SKM-1 (cell line): Measurements from ENCODE around the gene PIAS4.

Source experiments
- DNase-seq: peaks from one replicate; lab custom pipeline; 2025; ENCODE audit not compliant: unreplicated experiment; lab: John Stamatoyannopoulos, UW

PIAS4 gene

DNA sequence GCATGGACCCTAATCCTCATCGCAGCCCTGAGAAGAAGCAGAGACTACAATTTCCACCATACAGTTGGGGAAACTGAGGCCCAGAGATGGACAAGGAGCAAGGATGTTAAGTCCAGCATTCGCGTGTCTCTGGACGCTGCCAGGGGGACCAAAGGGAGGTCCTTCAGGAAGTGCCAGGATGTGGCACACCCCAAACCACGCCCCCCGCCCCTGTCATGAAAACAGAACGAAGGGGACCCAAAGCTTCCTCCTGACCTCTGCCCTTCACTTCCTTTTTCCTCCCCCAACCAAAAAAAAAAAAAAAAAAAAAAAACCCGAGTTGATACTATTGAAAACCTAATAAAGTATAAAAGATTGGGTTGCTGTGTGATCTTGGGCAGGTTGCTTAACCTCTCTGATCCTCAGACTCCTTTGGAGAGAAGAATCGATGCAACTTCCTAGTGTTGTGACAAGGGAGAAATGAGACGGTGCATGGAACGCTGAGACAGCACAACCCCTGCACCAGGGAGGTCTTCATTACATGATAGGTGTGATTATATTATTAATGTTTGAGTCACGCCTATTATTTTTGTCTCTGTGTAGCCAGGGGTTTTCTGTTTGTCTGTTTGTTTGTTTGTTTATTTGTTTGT, 61.9 kb downstream of the PIAS4 start:
- no peak for DNase-seq

DNA sequence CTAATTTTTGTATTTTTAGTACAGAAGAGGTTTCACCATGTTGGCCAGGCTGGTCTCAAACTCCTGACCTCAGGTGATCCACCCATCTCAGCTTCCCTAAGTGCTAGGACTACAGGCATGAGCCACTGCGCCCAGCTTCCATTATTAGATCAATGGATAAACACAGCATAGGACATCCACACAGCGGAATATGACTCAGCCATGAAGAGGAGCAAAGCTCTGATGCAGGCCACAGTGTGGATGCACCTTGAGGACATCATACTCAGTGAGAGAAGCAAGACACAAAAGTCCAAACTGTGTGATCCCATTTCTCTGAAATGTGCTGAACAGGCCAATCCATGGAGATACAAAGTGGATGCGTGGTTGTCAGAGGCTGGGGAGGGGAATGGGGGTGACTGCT, 64.1 kb downstream of the PIAS4 start:
- no peak for DNase-seq

DNA sequence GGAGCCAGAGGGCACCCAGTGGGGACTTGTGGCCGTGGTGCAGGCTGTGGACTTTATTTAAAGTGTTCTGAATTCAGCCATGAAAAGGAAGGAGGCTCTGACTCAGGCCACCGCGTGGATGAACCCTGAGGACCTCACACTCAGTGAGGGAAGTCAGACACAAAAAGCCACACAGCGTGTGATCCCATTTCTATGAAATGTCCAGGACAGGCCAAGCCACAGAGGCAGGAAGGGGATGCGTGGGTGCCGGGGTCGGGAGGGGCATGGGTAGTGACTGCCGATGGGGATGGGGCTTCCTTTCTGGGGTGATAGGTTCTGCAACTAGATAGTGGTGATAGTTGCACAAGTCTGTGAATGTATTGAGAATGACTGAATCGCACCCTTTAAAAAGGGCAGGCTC, 67.8 kb downstream of the PIAS4 start:
- no peak for DNase-seq

DNA sequence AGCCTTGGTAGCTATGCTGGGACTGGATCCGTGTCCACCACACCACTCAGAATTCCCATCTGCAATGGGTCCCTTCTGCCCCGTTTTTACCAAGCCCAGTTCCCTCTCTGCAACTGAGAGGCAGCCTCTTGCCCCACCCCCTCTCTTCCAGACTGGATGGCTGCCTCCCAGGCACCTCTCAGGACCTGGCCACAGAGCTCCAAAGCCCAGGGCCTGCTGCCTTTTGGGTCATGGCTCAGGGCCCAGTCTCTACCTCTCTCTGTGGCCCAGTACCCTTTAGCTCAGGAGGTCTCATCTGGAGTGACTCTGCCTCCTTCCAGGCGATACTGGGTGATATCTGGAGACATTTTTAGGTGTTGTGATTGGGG, 69.5 kb downstream of the PIAS4 start:
- DNase-seq: no peak

DNA sequence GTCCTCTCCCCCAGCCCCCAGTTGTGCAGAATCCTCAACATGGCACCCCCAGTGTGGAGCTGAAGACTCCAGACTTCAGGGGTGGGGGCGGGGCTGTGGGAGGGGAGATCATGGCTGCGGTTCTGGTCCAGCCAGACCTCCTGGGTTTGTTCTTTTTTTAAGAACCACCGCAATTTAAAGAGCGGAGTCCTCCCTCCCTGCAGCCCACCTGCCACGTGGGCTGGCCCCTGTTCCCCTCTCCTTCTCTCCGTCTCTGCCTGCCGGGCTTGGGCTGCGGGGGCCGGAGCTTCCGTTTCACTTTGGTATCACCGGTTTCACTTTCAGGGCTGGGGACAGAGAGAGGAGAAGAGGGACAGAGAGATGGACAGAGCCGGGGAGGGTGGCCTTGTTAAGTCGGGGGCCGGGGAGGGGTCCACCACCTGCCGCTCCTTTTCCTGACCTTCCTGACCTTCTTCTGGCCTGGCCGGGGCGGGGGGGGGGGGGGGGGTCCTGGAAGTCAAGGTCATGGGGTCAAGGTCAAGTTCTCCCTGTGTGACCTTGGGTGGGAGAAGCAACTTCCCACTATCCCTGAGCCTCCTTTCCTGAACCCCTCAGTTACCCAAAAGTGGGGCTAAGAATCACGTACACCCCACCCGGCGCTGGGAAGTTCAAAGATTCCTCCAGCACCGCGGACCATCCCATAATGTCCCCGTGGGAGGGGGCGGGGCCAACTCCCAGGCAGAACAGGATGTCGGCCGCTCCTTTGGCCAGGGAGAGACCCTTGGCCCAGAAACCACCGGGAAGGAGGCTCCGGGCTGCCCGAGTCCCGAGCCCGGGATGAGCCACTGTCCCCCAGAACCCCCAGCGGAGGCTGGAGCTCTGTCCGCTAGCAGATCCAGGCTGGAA, 70.5 kb downstream of the PIAS4 start:
- no peak for DNase-seq

DNA sequence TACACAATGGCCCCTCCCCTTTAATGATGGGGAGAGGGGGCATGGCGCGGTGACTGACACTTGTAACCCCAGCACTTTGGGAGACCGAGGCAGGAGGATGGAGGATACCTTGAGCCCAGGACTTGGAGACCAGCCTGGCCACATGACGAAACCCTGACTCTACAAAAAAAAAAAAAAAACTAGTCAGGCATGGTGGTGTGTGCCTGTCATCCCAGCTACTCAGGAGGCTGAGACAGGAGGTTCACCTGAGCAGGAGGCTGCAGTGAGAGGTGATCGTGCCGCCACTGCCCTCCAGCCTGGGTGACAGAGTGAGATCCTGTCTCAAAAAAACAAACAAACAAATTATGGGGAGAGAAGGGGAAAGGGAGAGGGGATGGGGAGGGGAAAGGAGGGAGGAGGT, 72.9 kb downstream of the PIAS4 start:
- no peak for DNase-seq

DNA sequence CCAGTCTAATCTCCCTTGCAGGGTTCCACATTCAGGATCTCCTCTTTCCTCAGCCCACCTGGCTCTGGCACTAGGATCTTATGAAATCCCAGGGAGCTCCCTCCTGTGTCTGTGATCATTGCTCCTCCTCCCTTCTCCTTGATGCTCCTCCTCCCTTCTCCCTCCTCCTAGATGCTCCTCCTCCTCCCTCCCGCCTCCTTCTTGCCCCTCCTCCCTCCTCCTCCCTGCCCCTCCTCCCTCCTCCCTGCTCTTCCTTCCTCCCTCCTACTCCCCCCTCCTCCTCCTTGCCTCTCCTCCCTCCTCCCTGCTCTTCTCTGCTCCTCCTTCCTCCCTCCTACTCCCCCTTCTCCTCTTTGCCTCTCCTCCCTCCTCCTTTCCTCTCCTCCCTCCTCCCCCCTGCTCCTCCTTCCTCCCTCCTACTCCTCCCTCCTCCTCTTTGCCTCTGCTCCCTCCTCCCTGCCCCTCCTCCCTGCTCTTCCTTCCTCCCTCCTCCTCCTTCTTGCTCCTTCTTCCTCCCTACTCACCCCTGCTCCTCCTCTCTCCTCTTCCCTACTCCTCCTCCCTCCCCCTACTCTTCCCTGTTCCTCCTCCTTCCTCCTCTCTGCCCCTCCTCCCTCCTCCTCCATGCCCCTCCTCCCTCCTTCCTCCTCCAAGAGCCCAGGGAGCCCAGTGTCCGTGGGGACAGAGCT, 74.0 kb downstream of the PIAS4 start:
- no peak for DNase-seq

DNA sequence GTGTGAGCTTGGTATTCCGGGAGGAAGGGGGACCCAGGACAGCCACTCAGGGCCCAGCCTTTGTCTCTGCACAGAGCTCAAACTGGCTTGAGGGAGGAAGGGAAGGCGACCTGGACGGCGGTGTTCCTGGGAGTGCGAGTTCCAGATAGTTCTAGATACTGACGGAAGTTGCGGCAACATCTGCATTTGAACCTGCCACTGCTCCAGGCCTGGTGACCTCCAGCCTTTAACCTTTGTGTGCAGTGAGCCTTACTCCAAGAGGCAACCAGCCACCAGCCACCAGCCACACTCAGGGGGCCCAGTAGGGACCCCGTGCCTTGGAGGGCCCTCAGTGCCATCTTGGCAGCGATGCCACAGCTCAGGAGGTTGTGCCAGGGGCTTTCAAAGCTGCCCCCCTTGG, 74.6 kb downstream of the PIAS4 start:
- no peak for DNase-seq

DNA sequence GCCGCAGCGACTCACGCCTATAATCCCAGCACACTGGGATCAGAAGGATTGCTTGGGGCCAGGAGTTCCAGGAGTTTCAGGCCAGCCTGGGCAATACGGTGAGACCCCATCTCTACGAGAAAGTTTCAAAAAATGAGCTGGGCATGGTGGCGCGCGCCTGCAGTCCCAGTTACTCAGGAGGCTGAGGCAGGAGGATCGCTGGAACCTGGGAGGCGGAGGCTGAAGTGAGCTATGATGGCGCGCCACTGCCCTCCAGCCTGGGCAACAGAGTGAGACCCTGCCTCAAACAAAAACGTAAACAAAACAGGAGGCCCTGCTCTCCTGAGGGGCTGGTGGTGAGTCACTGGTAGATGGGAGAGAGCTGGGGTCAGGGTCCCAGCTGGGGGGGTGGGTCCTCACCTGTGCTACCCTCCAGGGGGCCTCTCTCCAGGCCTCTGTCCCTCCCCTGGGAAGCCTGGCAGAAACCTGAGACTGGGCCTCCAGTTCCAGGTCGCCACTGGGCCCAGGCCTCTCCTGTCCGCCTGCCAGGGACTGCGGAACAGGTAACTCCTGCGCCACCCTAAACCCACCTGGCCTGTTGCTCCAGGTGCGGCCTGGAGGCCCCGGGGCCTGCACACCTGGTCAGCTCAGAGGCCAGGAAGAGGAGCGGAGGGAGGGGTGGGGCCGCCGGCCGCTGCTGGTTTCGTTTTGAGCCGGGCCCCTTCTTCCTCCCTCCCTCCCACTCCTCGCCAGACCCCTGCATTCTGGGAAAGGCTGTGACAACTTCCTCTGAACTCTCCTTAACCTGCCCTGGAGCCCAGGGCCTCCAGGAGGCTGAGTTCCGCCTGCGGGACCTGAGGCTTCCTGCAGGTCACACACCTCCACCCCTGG, 76.4 kb downstream of the PIAS4 start:
- peak; percentile 44 for DNase-seq

DNA sequence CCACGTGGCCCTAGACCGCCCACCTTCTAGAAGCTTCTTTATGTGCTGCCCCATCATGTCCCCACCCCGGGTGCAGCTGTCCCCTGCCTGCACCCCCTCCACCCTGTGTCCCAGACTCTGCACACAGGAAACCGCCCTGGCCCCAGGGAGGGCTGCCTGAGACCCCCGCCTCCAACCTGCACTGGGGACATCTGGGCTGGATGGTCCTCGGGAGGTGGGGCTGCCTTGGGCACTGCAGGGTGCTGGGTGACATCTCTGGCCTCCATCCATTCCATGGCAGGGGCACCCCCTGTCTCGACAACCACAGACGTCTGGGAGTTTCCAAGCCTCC, 77.0 kb downstream of the PIAS4 start:
- DNase-seq: no peak

DNA sequence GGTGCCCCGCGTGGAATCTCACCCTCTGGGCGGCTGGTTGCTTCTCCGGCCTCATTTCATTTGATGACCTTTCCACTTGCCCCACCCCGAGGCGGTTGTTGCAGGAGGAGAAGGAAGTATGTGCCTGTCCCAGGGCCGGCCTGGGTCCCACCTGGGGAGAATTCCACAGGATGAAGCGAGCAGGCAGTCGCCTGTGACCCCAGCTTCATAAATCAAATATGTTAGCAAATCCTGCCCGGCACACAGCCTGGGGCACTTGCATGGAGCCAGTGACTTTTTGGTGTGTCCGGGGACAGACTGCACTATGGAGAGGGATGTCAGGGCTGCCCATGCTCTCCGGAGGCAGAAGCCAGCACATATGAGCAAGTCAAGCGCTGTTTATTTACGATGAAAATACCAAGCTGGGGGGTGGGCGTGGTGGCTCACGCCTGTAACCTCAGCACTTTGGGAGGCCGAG, 78.9 kb downstream of the PIAS4 start:
- no peak for DNase-seq

DNA sequence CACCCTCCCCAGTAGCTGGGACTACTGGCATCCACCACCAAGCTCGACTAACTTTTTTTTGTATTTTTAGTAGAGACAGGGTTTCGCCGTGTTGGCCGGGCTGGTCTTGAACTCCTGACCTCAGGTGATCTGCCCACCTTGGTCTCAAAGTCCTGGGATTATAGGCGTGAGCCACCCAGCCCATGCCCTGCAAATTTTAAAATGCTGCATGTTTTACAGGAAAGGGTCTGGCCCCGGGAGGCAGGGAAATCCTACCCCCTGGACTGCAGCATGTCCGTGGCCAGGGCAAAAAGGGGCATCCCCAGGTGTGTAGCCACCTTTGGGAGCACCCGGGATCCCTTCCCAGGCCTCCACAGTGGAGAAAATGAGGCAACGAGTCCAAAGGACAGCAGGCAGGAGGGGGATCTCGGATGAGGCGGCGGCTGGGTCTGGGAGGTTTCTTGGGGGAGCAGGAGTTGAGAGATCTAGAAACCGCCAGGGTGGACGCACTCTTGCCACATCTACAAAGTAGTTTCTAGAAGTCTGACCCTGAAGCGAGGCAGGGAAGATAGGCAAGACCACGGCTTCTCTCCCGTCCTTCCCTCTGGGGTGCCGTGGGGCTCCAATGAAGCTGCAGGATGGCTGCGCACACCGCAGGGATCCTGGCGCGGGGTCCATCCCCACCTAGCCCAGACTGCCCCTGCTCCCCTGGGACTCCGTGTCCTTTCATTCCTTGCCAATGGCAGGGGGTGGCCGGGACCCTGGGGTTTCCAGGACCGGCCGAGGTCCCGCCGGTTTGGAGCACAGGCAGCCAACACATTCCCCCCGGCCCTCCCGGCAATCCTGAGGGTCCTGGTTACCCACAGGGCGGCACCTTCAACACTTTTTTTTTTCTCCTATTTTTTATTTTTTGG, 80.5 kb downstream of the PIAS4 start:
- no peak for DNase-seq

DNA sequence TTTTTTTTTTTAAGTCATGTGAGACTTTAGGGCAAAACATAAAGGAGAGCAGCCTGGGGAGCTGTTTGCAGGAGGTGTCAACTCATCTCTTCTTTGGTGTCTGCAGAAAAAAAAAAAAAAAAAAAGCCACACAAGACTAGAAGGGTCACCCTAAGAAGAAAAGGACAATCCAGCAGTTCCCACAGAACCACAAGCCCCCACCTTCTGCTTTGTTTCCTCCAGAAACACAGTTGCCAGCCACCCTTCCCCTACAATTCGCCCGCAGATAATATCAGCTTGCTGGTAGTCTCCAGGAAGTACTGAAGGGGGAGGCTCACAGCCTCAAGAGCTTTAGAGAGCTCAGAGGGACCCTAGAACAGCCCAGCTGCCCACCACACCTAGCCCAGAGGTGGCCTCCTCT, 81.4 kb downstream of the PIAS4 start:
- DNase-seq: no peak
